ENCODE measurements around the gene ZNF319.

- TF ChIP-seq CTCF (IDR thresholded peaks at IDR 0.05 in 2 of 3, conservative IDR thresholded peaks at IDR 0.05 in 1 of 3; ENCODE audit: control insufficient read depth in 2 of 3, extremely low read depth in 1 of 3, insufficient read depth in 1 of 3, low read depth in 3 of 3, low read length in 3 of 3) = no peak
- TF ChIP-seq MYC (IDR thresholded peaks at IDR 0.05; ENCODE audit: insufficient read depth, insufficient read length, insufficient replicate concordance, low read length, severe bottlenecking) = no peak
- TF ChIP-seq CBX5 (IDR thresholded peaks at IDR 0.05; ENCODE audit: low read depth) = no peak
- TF ChIP-seq HCFC1 (IDR thresholded peaks at IDR 0.05; ENCODE audit: low read length) = no peak
- no peak for TF ChIP-seq ATF3 (IDR thresholded peaks at IDR 0.05; ENCODE audit: borderline replicate concordance, extremely low read depth, low read depth, low read length)
- no peak for TF ChIP-seq ZNF592 (IDR thresholded peaks at IDR 0.05)
- TF ChIP-seq DPF2 (IDR thresholded peaks at IDR 0.05) = no peak
- TF ChIP-seq EP300 (IDR thresholded peaks at IDR 0.05; ENCODE audit: borderline replicate concordance in 1 of 2, control insufficient read depth in 1 of 2, low read depth in 2 of 2, low read length in 2 of 2) = no peak
Observed at GRCh38 chr16:58010886-58011285, 10.4 kb upstream of the ZNF319 start.

Data from GM12878 (cell line).